Keratinocyte (primary cell): ENCODE measurements around the gene KANSL1.
"Not testable (repeated sequence)": the region's sequence is repeated elsewhere in the genome, so short reads cannot be mapped to it uniquely, and the experiment has no call there.

Source experiments
- EZH2 ChIP-seq: IDR thresholded peaks from one replicate; pipeline ENCODE4 v1.6.1; 2012; ENCODE audit warnings: inconsistent platforms, mild to moderate bottlenecking, low read length, moderate library complexity
- TF ChIP-seq, protein P1 (sequence below), 3 experiments: IDR thresholded peaks in 1 of 3; conservative IDR thresholded peaks in 1 of 3; optimal IDR thresholded peaks in 1 of 3; 2 replicates in 2 of 3; 3 replicates in 1 of 3; pipeline versions ENCODE3 to v1.5.1; 2011; ENCODE audit warnings: low read length in 3 of 3, mild to moderate bottlenecking in 3 of 3, moderate library complexity in 2 of 3, control low read depth in 1 of 3, inconsistent platforms in 1 of 3; ENCODE audit not compliant: insufficient read depth in 2 of 3; ENCODE audit errors: extremely low read depth in 1 of 3

DNA sequence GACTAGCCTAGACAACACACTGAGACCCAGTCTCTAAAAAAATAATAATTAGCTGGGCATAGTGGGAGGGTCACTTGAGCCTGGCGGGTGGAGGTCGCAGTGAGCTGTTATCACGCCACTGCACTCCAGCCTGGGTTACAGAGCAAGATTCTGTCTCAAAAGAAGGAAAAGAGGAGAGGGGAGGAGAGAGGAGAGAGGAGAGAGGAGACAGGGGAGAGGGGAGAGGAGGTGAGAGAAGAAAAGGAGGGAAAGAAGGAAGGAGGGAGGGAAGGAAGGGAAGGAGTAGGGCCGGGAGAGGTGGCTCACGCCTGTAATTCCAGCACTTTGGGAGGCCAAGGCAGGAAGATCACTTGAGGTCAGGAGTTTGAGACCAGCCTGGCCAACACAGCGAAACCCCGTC lies 9.8 kb downstream of the KANSL1 start:
- TF ChIP-seq, protein P1, sequence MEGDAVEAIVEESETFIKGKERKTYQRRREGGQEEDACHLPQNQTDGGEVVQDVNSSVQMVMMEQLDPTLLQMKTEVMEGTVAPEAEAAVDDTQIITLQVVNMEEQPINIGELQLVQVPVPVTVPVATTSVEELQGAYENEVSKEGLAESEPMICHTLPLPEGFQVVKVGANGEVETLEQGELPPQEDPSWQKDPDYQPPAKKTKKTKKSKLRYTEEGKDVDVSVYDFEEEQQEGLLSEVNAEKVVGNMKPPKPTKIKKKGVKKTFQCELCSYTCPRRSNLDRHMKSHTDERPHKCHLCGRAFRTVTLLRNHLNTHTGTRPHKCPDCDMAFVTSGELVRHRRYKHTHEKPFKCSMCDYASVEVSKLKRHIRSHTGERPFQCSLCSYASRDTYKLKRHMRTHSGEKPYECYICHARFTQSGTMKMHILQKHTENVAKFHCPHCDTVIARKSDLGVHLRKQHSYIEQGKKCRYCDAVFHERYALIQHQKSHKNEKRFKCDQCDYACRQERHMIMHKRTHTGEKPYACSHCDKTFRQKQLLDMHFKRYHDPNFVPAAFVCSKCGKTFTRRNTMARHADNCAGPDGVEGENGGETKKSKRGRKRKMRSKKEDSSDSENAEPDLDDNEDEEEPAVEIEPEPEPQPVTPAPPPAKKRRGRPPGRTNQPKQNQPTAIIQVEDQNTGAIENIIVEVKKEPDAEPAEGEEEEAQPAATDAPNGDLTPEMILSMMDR (optimal IDR thresholded peaks at IDR 0.05 in 1 of 3, IDR thresholded peaks at IDR 0.05 in 1 of 3, conservative IDR thresholded peaks at IDR 0.05 in 1 of 3; ENCODE audit: extremely low read depth in 1 of 3, insufficient read depth in 2 of 3, low read length in 3 of 3): not testable (repeated sequence)
- not testable (repeated sequence) for TF ChIP-seq EZH2
